Measurements from ENCODE around the gene FANCC.

DNA sequence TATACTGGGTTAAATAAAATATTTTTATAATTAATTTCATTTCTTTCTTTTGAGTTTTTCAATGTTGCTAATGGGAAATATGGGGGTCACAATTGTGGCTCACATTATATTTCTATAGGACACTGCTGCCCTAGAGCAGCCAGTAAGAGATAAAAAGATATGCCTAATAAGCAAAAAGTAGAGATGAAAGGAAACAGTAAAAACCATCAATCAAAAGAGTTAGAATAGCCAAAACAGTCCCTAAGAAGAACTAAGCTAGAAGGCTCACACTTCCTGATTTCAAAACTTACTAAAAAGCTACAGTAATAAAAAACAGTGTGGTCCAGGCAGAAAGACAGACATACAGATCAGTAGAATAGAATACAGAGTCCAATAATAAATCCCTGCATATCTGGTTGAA lies 104.4 kb downstream of the FANCC start:
- TF ChIP-seq, protein P1, sequence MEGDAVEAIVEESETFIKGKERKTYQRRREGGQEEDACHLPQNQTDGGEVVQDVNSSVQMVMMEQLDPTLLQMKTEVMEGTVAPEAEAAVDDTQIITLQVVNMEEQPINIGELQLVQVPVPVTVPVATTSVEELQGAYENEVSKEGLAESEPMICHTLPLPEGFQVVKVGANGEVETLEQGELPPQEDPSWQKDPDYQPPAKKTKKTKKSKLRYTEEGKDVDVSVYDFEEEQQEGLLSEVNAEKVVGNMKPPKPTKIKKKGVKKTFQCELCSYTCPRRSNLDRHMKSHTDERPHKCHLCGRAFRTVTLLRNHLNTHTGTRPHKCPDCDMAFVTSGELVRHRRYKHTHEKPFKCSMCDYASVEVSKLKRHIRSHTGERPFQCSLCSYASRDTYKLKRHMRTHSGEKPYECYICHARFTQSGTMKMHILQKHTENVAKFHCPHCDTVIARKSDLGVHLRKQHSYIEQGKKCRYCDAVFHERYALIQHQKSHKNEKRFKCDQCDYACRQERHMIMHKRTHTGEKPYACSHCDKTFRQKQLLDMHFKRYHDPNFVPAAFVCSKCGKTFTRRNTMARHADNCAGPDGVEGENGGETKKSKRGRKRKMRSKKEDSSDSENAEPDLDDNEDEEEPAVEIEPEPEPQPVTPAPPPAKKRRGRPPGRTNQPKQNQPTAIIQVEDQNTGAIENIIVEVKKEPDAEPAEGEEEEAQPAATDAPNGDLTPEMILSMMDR (IDR thresholded peaks at IDR 0.05), result no peak
- no peak for TF ChIP-seq POLR2A (IDR thresholded peaks at IDR 0.05)
